SHP77 (cell line): ENCODE measurements around the gene KBTBD4.

Source experiments
- DNase-seq, 2 experiments: peaks; one replicate each; lab custom pipeline; 2025; lab: John Stamatoyannopoulos, UW

KBTBD4 gene

GRCh38 chr11:47578524-47579494 is at the start of gene KBTBD4, which contains the start of gene NDUFS3:
Gene KBTBD4, minus strand, starts transcription at chr11:47578970. Its CDS starts 19 bp downstream, at chr11:47578951.
Gene NDUFS3, plus strand, starts transcription at chr11:47579074. Its CDS starts 18 bp downstream, at chr11:47579092.
- peak; percentile 86 to 92 for DNase-seq

- no peak for DNase-seq
These were observed 49.3 kb upstream of the KBTBD4 start for GRCh38 chr11:47628026-47628425.

- DNase-seq, result no peak
These were observed 47.5 kb upstream of the KBTBD4 start for GRCh38 chr11:47626234-47626633.

- DNase-seq, result no peak
These were observed 42.1 kb upstream of the KBTBD4 start for GRCh38 chr11:47620836-47621378.

- DNase-seq, result no peak
These were observed 38.6 kb upstream of the KBTBD4 start for GRCh38 chr11:47617417-47617809.

- peak; percentile 20 to 42 for DNase-seq
These were observed 38.1 kb upstream of the KBTBD4 start for GRCh38 chr11:47616726-47617416.

GRCh38 chr11:47615249-47615648 is 36.5 kb upstream of the KBTBD4 start:
- DNase-seq, result no peak

GRCh38 chr11:47611348-47611794 is 32.6 kb upstream of the KBTBD4 start:
- no peak for DNase-seq

GRCh38 chr11:47609675-47610074 is 30.9 kb upstream of the KBTBD4 start:
- DNase-seq, result no peak

GRCh38 chr11:47607380-47607779 is 28.6 kb upstream of the KBTBD4 start:
- DNase-seq, result no peak

GRCh38 chr11:47606731-47607130 is 28.0 kb upstream of the KBTBD4 start:
- no peak for DNase-seq

- DNase-seq, result no peak
These were observed 27.2 kb upstream of the KBTBD4 start for GRCh38 chr11:47605921-47606320.

- no peak for DNase-seq
These were observed 24.5 kb upstream of the KBTBD4 start for GRCh38 chr11:47603295-47603694.

- DNase-seq, result no peak
These were observed 21.1 kb upstream of the KBTBD4 start for GRCh38 chr11:47599902-47600301.

GRCh38 chr11:47595967-47596366 is 17.2 kb upstream of the KBTBD4 start:
- DNase-seq, result no peak

GRCh38 chr11:47595029-47595428 is 16.3 kb upstream of the KBTBD4 start:
- DNase-seq, result no peak

- DNase-seq, result no peak
These were observed 15.4 kb upstream of the KBTBD4 start, which contains the start of gene C1QTNF4 for GRCh38 chr11:47593934-47594855. Gene C1QTNF4, minus strand, starts transcription at chr11:47594411. Its CDS starts 3,601 bp downstream, at chr11:47590810.

- no peak for DNase-seq
These were observed 14.7 kb upstream of the KBTBD4 start for GRCh38 chr11:47593492-47593933.

GRCh38 chr11:47592970-47593369 is 14.2 kb upstream of the KBTBD4 start:
- DNase-seq, result no peak

- no peak for DNase-seq
These were observed 13.5 kb upstream of the KBTBD4 start for GRCh38 chr11:47592251-47592650.

- no peak for DNase-seq
These were observed 13.0 kb upstream of the KBTBD4 start for GRCh38 chr11:47591764-47592163.
